Fibroblast of the conjunctiva (primary cell): ENCODE data around the gene TTBK2.
"Not testable (repeated sequence)": the region's sequence is repeated elsewhere in the genome, so short reads cannot be mapped to it uniquely, and the experiment has no call there.

Experiments used
- DNase-seq: peaks from one replicate; pipeline ENCODE4 v3.0.0-alpha.2; 2010; ENCODE audit warnings: low read depth

TTBK2 gene

DNA sequence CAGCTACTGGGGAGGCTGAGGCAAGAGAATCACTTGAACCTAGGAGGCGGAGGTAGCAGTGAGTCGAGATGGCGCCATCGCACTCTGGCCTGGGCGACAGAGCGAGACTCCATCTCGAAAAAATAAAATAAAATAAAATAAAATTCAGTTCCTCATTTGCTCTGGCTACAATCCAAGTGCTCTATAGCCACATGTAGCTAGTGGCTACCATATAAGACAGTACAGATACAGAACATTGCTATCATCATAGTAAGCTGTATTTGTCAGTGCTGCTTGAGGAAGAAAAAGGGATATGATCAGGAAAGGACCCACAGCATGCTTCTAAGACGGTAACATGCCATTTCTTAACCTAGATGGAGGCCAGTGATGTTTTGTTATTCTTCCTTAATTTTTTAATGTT is 95.0 kb downstream of the TTBK2 start:
- no peak for DNase-seq

DNA sequence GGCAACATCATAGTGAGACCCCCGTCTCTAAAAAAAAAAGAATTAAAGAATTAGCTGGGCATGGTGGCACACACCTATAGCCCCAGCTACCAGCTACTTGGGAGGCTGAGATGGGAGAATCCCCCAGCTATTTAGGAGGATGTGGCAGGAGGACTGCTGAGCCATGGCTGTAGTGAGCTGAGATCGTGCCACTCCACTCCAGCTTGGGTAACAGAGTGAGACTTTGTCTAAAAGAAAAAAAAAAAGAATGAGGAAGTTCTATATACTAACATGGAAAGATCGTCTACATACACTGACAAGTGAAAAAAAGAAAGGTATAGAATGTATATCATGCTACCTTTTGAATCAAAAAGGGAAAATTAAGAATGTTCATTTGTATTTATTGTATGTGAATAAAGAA is 99.8 kb downstream of the TTBK2 start:
- DNase-seq = no peak

DNA sequence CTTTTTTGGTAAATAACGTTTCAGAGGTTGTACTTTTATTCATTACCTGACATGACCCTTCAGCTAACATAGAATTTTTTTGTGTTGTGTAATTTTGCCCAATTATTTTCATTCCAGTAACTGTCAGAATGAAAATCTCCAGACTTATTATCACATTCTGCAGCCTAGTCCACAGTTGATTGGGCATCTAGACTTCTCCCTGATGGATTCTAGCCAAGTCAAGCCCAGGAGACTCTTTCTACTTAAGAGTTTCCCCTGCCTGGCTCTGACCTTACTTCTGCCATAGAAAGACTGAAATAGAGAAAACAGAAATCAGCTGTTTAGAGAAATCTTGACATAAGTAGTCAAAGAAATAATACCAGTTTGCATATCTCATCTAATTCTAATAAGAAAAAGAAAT is 100.8 kb downstream of the TTBK2 start:
- DNase-seq = no peak

DNA sequence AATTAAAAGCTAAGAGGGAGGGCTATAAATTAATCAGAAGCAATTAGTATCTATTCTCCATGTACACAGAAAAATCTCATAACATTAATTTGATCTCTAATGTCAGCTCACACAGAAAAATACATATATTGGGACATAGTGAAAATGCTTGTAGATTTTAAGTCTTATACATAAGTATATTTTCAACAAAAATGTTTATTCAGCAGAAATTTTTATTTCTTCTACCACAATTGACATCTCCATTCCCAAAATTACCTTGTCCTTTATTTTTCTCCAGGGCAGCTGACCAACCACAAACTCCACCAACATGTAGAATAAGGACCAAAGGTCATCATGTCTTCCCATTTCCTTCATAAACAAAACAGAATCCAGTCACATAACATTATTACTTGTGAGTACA is 109.1 kb downstream of the TTBK2 start:
- no peak for DNase-seq

DNA sequence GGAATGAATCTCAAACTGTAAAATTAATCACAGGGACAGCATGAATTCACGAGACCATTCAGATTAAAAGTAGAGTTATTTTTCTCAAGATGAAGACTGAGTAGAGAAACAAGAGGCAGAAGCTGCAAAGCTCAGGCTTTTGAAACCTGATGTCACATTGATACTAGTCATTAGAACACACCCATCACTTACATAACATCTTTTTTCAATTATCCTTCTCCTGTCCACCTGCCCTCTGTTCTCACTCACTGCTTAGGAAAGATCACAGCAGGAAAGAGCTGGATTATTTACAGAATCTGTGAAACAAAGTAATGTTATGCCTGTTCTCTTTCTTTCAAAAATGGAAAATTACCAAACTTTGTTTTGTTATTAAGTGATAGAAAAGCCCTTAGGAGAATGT is 111.7 kb downstream of the TTBK2 start:
- no peak for DNase-seq

DNA sequence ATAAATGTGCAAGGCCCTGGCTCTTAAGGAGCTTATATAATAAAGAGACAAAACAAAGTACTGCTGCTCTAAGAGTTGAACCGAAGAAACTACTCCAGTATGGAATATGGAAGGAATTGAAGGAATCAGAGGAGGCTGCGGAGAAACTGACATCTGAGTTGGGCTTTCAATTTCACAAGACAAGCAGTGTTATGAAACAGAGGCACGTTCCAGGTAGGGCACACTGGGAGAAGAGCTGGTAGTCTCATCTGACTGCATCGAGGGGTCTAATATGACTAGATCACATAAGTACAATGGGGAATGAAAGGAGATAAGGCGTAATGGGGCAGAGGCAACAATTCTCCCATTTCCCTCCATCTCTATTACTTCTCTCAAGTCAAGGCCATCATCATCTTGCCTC is 115.3 kb downstream of the TTBK2 start:
- no peak for DNase-seq

DNA sequence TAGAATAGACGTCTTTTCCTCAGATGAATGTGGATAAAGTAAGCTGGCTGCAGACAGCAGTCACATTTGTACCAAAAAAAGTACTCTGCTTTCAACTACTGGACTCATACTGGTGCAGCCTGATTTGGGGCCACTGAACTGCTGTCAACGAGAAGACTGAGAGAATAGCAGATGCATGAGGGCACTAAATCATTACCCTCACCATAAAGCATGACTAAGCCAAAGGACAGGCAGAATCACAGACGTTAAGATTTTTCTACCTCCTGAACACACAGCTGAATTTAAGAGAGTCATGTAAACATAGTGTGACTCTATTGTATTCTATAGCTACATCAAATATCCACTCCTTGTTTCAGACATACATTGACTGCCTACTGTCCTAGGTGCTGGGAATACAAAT is 115.8 kb downstream of the TTBK2 start:
- DNase-seq = no peak

DNA sequence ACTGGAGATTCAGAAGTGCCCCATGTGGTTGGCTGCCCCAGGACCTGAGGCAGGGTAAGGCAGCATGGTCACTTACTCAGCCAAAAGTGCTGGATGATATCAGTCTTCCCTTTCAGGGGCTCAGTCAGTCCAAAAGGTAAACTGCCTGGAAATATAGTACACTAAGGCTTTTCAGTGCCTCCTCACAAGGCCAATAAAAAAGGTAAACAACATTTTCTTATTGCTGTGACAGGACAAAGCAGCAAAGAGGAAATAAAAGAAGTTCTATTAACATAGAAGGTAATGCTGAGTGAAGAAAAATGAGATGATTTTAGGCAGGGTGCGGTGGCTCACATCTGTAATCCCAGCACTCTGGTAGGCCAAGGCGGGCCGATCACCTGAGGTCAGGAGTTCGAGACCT is 117.1 kb downstream of the TTBK2 start:
- no peak for DNase-seq

DNA sequence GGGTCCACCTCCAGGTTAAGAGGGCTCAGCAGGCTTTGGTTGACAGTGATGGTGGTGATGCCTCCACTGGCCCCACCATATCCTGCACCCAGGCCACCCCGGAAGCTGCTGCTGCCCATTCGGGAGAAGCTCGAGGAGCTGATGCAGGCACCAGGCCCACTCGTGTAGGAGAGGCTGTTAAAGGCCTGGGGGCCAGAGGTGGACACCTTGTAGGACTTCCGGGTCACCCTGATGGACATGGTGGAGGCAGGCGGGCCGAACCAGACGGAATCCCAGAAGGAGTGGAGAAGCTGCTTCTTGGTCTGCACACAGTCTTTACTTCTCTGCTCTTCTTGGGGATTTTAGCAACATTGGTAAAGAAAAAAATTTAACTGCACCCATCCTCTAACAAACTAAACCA is 118.4 kb downstream of the TTBK2 start:
- no peak for DNase-seq

DNA sequence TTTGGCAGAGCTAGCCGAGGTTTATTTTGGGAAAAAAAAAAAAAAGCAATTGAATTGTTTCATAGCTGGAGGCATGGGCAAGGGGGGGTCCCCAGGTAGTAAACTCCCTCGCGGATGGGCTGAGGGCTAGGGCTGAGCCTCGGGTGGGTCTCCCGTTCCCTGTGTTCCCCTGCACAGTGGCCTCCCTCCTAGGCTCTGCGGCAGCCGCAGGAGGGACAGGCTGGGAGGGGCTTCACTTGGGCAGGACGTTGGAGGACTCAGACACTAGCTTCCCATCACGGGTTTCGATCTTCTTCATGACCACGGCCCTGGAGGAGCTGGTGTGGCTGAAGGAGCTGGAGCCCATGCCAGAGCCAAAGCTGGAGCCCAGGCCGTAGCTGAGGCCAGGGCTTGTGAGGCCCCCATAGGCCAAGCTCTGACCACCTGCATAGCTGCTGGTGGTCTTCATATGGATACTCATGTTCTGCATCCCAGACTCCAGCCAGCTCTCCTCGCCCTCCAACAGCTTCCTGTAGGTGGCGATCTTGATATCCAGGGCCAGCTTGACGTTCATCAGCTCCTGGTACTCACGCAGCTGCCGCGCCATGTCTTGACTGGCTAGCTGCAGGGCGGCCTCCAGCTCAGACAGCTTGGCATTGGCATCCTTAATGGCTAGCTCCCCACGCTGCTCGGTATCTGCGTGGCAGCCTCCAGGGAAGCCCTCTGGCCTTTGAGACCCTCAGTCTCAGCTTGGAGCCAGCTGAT is 119.7 kb downstream of the TTBK2 start:
- no peak for DNase-seq

DNA sequence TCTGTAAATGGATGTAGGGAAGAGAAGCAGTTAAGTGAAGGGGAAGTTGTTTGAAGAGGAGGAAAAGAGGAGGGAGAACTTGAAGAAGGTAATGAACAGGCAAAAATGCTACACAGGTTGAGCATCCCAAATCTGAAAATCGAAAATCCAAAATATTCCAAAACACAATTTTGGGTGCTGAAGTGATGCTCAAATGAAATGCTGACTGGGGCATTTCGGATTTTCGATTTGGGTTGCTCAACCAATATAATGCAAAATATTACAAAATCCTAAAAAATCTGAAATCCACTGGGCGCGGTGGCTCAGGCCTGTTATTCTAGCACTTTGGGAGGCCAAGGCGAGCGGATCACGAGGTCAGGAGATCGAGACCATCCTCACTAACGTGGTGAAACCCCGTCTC is 121.8 kb downstream of the TTBK2 start:
- DNase-seq = no peak

DNA sequence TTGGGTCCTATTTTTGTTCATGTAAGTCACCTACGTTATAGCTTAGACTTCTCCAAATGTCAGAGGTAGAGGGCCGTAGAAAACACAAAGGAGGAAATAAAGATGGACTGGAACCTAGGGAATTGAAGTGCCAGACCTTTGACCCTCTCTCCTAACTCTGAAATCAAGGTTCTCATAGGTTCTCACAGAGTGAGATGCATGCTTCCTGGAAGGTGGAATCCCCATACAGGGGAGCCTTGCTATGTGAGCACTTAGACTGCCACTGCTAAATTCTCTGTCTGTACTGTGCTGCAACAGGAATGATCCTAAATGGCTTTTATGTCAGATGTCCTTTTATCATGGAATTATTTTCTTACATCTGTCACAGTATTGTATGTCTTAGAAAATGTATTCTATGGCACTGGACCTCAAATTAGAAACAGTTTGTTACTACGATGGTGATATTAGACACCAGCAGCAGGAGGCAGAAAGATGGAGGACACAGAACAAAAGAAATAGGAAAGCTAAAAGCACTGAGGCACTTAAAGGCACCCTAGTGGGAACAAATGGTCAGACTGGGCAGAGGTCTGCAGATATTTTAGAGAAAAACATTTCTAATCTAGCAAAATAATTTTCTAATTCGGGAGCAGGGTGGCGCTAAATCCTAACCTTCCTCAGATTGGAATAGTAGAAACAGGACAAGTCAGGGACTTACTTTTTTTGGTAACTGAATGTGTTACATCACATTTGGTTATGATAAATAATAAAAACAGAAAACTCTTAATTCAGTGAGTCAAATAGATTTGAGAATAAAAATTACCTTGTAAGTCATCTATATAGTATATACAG is 123.4 kb downstream of the TTBK2 start:
- DNase-seq = no peak

DNA sequence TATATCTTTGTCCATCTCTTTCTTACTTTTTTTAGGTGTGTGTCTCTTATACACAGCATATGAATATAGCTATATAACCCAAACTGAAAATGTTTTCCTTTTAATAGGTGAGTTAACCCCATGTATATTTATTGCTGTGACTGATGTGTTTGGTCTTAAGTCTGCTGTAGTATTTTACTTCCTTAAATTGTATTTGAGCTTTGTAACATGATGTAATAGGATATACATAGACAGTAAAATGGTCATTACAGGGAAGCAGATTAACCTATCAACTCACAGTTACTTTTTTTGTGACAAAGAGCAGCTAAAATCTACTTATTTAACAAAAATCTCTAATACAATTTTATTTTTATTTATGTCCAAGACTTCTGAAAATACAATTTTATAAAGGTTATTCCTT is 131.9 kb downstream of the TTBK2 start:
- no peak for DNase-seq

DNA sequence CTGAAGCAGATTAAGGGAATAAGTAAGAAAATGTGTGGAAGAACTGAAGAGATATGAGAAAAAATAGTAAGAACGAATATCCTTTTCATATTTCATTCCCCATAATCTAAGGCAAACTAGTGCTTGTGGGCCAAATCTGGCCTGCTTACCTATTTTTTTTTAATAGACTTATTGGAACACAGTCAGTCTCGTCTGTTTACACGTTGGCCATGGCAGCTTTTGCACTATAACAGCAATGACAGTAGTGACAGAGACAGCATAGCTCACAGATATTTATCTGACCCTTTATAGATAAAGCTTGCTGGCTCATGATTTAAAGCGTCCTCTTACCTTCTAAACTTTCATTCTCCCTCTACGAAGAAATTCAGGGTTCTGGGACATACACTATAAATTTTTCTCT is 133.6 kb downstream of the TTBK2 start:
- DNase-seq = no peak

DNA sequence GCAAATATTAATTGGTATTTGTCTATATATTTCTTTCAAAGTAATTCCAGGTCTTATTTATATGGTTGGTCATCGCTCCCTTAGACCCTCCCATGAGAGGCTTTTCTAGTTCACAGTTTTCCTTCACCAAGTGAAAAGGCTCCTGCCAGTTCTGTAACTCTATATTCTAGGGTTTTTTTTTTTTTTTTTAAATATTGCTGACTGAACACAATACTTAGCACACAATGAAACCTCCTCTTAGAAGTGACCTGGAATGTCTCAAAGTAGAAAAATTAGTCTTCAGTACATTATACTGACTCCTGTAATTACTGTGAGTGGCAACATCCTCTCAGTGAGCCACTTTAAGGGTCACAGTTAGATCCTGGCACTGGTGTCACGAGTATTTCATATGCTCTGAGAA is 135.0 kb downstream of the TTBK2 start:
- no peak for DNase-seq

DNA sequence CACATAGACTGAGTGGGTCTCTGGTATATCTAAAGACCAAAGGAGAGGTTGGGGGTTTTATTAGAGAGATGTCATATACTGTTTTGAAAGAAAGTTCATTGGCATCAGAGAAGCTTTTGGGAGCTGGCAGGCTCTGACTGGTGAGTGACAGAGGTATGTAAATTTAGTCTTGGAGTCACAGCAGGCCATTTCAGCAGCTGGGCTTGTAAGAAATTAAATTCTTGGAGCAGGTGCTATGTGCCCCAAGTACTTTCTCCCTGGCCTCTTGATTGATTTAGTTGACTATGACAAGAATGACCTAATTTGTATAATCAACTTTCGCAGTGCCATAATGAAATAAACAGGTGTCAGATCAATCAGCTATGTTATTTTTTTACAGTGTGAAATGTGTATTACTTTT is 135.9 kb downstream of the TTBK2 start:
- no peak for DNase-seq

DNA sequence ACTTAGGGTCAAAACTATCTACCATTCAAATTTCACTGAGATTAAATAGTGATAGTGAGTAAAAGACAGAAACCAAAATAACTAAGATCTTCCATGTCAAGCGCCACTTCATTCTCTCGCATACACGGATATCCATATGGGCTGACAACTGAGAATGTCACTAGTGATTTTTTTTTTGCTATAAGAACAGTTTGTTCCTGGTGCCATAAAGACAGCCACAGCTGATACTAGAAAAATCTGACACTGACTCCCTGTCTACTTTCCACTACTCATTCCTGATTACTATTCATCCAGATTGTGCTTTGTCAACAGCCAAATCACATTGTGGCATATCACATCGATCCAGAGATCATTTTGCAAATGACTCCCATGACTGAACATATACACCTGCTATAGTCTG is 137.9 kb downstream of the TTBK2 start:
- no peak for DNase-seq

DNA sequence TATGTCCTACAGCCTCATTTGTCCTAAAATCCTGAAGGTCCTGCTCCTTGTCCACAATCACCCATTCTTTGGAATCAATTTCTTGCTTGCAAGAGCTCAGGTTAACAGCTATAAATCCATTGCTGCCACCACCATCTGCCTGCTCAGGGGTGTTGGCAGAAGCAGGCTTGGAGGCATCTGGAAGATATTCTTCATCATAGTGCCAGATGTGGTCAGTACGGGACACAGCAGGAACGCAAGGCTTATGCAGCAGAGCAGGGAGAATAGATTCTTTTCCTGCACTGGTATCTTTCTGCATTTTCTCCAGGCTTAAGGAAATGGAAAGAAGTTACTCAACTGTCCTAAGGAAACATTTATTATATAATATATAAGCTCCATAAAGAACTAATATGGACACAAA is 145.2 kb downstream of the TTBK2 start:
- DNase-seq = no peak

DNA sequence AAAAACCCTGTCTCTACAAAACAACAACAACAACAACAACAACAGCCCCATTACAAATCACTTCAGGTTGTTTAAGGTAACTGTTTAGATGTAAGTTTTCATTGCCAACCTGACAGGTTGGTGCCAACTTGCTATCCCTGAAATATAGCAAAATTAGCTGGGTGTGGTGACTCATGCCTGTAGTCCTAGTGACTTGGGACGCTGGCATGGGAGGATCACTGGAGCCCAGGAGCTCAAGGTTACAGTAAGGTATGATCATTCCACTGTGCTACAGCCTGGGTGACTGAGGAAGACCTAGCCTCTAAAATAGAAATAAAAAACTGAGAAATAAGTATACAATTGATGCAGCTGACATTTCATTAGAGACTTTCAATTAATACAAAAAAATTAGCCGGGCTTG is 147.7 kb downstream of the TTBK2 start:
- DNase-seq = no peak

DNA sequence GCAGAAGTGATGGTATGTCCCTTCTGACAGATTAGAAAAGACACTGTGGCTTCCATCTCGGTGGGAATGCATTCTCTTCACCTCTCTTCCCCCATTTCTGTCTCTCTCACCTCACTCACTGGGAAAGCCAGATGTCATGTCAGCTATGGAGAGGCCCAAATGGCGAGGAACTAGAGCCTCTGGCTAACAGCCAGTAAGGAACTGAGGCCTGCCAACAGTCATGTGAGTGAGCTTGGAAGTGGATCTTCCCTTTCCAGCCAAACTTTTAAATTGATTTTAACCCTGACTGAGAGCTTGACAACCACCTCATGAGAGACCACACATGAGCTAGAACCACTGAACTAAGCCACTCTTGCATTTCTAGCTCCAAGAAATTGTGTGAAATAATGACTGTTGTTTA is 148.4 kb downstream of the TTBK2 start:
- DNase-seq = no peak

DNA sequence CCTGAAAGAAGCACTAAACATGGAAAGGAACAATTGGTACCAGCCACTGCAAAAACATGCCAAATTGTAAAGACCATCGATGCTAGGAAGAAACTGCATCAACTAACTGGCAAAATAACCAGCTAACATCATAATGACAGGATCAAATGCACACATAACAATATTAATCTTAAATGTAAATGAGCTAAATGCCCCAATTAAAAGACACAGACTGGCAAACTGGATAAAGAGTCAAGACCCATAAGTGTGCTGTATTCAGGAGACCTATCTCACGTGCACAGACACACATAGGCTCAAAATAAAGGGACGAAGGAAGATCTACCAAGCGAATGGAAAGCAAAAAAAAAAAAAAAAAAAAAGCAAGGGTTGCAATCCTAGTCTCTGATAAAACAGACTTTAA is 154.5 kb downstream of the TTBK2 start:
- not testable (repeated sequence) for DNase-seq

DNA sequence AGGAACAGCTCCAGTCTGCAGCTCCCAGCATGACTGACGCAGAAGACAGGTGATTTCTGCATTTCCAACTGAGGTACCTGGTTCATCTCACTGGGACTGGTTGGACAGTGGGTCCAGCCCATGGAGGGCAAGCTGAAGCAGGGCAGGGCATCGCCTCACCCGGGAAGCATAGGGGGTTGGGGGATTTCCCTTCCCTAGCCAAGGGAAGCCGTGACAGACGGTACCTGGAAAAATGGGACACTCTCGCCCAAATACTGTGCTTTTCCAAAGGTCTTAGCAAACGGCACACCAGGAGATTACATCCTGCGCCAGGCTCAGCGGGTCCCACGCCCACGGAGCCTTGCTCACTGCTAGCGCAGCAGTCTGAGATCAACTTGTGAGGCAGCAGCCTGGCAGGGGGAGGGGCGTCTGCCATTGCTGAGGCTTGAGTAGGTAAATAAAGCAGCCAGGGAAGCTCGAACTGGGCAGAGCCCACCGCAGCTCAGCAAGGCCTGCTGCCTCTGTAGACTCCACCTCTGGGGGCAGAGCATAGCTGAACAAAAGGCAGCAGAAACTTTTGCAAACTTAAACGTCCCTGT is 156.3 kb downstream of the TTBK2 start:
- not testable (repeated sequence) for DNase-seq

DNA sequence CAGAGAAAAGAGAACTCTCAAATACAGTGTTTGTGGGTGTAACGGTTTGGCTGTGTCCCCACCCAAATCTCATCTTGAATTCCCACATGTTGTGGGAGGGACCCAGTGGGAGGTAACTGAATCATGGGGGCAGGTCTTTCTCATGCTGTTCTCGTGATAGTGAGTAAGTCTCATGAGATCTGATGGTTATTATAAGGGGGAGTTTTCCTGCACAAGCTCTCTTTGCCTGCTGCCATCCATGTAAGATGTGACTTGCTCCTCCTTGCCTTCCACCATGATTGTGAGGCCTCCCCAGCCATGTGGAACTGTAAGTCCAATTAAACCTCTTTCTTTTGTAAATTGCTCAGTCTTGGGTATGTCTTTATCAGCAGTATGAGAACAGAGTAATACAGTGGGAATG is 158.8 kb downstream of the TTBK2 start:
- not testable (repeated sequence) for DNase-seq
